Islet precursor cell (in vitro differentiated cells): Measurements from ENCODE around the gene MRPL34.
A peak's percentile ranks its signal among the peaks of the same experiment; 100 is the strongest.
"Not testable (repeated sequence)": the region's sequence is repeated elsewhere in the genome, so short reads cannot be mapped to it uniquely, and the experiment has no call there.

ENCODE experiments used
- DNase-seq: peaks from one replicate; pipeline ENCODE4 v3.0.0-alpha.2; 2018

MRPL34 gene

GRCh38 chr19:17305517-17306284 lies at the start of gene MRPL34:
Gene MRPL34 (plus strand): TSS chr19:17305872. CDS start chr19:17305893, 21 bp downstream.
- DNase-seq: peak; percentile 100

- no peak for DNase-seq
Measured at GRCh38 chr19:17256130-17256529, 49.5 kb upstream of the MRPL34 start.

GRCh38 chr19:17259118-17259780 lies 46.4 kb upstream of the MRPL34 start:
- DNase-seq: no peak

GRCh38 chr19:17259934-17260333 lies 45.7 kb upstream of the MRPL34 start:
- DNase-seq: no peak

- peak; percentile 93 for DNase-seq
Measured at GRCh38 chr19:17260842-17261325, 44.8 kb upstream of the MRPL34 start.

GRCh38 chr19:17262557-17262956 lies 43.1 kb upstream of the MRPL34 start:
- DNase-seq: no peak

- DNase-seq: no peak
Measured at GRCh38 chr19:17263712-17264640, 41.7 kb upstream of the MRPL34 start.

- DNase-seq: no peak
Measured at GRCh38 chr19:17264641-17264979, 41.1 kb upstream of the MRPL34 start, which contains the start of gene USHBP1. Gene USHBP1 (minus strand): TSS chr19:17264745. CDS start chr19:17264299, 446 bp downstream.

GRCh38 chr19:17266026-17266425 lies 39.6 kb upstream of the MRPL34 start:
- peak; percentile 77 for DNase-seq

- DNase-seq: no peak
Measured at GRCh38 chr19:17266589-17266974, 39.1 kb upstream of the MRPL34 start.

GRCh38 chr19:17266975-17267788 lies 38.5 kb upstream of the MRPL34 start, which contains the start of gene BABAM1:
Gene BABAM1 (plus strand): TSS chr19:17267443. CDS start chr19:17268807, 1,364 bp downstream.
- DNase-seq: peak; percentile 99

- no peak for DNase-seq
Measured at GRCh38 chr19:17268754-17269153, 36.9 kb upstream of the MRPL34 start.

GRCh38 chr19:17274892-17275291 lies 30.8 kb upstream of the MRPL34 start:
- not testable (repeated sequence) for DNase-seq

- no peak for DNase-seq
Measured at GRCh38 chr19:17275441-17276175, 30.1 kb upstream of the MRPL34 start.

GRCh38 chr19:17279436-17279835 lies 26.2 kb upstream of the MRPL34 start:
- no peak for DNase-seq

- DNase-seq: peak; percentile 69
Measured at GRCh38 chr19:17281391-17282304, 24.0 kb upstream of the MRPL34 start, which contains the start of gene ANKLE1. Gene ANKLE1 (plus strand): TSS chr19:17281901. CDS start chr19:17281921, 20 bp downstream.

- peak; percentile 96 for DNase-seq
Measured at GRCh38 chr19:17282488-17283125, 23.1 kb upstream of the MRPL34 start.

- DNase-seq: peak; percentile 45
Measured at GRCh38 chr19:17283504-17283996, 22.1 kb upstream of the MRPL34 start.

GRCh38 chr19:17285415-17286135 lies 20.1 kb upstream of the MRPL34 start:
- DNase-seq: peak; percentile 42
